ENCODE data around the gene TTC33. TPM values are rescaled to one million over a fixed set of nuclear protein-coding genes. Genes with fewer than 3 reads are reported as not detected.

The TTC33 gene
- total and polyA plus RNA-seq, 2 of the 13 experiments (the other 11 are each of a cell fraction or from before 2014, with no cell fraction given), result 4.5 to 20.0 TPM

GRCh38 chr5:40570408-40571129 is 185.2 kb downstream of the TTC33 start (continued):
- TF ChIP-seq AFF4 (CRISPR knock-in tag; IDR thresholded peaks at IDR 0.05), result no peak
- no peak for TF ChIP-seq ZNF746 (CRISPR knock-in tag; IDR thresholded peaks at IDR 0.05)
- no peak for TF ChIP-seq ZNF713 (CRISPR knock-in tag; IDR thresholded peaks at IDR 0.05)
- no peak for TF ChIP-seq ZNF512B (CRISPR knock-in tag; IDR thresholded peaks at IDR 0.05; ENCODE audit: borderline replicate concordance)
- TF ChIP-seq ZNF652 (CRISPR knock-in tag; IDR thresholded peaks at IDR 0.05; ENCODE audit: borderline replicate concordance, low read depth), result no peak
- TF ChIP-seq ZBTB37 (CRISPR knock-in tag; IDR thresholded peaks at IDR 0.05), result no peak
- no peak for TF ChIP-seq RNF2 (conservative IDR thresholded peaks at IDR 0.05; ENCODE audit: low read depth)
